Measurements from ENCODE around the gene ADGRA3.
"Not testable (repeated sequence)": the region's sequence is repeated elsewhere in the genome, so short reads cannot be mapped to it uniquely, and the experiment has no call there.

The ADGRA3 gene

GRCh38 chr4:22478426-22478825 lies 37.4 kb downstream of the ADGRA3 start:
- DNase-seq (ENCODE audit: low read depth): no peak

- no peak for DNase-seq (ENCODE audit: low read depth)
These were observed 38.1 kb downstream of the ADGRA3 start for GRCh38 chr4:22477813-22478182.

GRCh38 chr4:22477136-22477812 lies 38.6 kb downstream of the ADGRA3 start:
- no peak for DNase-seq (ENCODE audit: low read depth)

- DNase-seq (ENCODE audit: low read depth): no peak
These were observed 39.9 kb downstream of the ADGRA3 start for GRCh38 chr4:22476011-22476410.

DNA sequence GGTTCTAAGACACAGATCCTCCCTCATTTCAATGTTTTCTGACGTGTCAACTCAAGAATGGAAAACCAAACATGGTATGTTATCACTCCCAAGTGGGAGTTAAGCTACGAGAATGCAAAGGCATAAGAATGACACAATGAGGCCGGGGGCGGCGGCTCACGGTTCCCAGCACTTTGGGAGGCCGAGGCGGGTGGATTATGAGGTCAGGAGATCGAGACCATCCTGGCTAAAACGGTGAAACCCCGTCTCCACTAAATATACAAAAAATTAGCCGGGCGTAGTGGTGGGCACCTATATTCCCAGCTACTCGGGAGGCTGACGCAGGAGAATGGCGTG lies 40.6 kb downstream of the ADGRA3 start:
- DNase-seq (ENCODE audit: low read depth): not testable (repeated sequence)

- no peak for DNase-seq (ENCODE audit: low read depth)
These were observed 41.1 kb downstream of the ADGRA3 start for GRCh38 chr4:22474636-22475310.

DNA sequence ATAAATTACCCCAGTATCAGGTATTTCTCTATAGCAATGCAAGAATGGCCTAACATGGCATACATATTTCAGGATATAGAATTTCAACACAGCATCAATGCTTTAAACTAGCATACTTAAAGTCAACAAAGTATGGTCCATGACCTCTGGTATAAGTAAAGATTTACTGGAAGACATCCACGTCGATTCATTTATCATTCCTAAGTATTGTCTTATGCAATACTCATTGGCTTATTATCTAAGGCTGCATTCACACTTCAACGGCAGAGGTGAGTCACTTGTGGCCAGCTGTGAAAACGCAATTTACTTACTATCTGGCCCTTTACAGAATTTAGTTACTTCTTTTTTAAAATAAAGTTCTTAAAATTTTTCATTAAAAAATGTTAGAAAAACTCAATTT lies 42.6 kb downstream of the ADGRA3 start:
- DNase-seq (ENCODE audit: low read depth): no peak

- no peak for DNase-seq (ENCODE audit: low read depth)
These were observed 43.8 kb downstream of the ADGRA3 start for GRCh38 chr4:22471999-22472461.

DNA sequence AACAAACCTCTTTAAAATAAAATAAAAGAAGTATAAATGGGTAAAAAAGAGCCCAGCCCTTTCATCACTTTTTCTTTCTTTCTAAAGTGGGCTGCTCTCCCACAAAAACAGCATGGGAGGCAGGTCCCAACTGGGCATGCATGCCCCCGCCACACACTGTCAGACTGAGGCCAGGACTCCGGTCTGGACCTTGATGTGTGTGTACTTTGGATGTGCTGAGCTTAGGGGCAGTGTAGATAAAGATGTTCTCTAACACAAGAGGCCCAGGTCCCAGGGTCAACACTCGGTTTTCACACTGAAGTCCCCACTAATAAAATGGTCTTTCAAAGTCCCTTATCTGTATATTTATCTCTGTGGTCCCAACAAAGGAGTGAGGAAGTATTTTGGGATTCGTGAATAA lies 44.4 kb downstream of the ADGRA3 start:
- DNase-seq (ENCODE audit: low read depth): no peak

DNA sequence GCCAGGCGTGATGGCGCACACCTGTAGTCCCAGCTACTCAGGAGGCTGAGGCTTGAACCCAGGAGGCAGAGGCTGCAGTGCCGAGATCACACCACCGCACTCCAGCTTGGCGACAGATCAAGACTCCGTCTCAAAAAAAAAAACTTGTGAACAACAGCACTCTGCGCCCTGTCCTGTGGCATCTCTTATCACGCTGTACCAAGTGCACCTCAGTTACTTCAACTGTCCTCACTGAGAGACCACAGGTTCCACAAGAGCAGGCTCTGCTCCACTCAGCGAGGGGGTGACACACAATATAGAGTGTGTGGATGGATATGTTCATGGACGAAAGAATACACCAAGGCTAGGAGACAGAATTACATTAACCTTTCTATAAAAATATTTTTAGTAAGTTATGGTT lies 49.3 kb downstream of the ADGRA3 start:
- no peak for DNase-seq (ENCODE audit: low read depth)

DNA sequence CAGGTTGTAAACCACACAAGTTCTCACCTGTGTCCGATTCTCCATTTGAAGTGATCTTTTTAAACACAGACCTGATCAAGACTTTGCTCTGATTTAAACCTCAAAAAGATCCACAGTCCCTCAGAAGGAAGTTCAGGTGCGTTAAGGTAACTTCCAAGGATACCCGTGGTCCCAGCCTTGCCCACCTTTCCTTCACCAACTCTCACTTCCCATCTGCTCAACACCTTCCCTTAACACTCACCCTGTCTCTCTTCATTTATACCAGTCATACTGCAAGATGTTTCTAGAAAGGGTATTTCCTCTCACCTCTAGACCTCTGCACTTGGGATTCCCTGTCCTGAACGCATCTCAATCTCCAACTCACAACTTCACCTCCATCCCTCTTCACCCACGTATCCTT lies 49.9 kb downstream of the ADGRA3 start:
- no peak for DNase-seq (ENCODE audit: low read depth)

DNA sequence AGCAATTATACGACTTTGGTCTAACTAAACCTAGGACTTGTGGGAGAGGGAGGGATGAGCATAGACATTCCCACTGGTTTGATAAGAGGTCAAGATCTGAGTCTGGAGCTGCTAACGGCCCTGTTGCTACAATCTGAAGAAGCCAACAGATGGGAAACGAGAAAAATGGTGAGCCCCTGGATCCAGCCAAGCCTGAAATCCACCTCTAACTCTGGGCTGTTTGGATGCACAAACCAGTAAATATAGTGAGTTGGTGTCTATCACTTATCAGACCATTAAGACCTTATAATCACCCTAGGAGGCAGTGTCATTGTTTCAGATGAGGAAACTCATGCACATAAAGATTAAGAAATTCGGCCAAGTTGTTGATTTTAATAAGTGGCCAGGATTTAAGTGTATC lies 50.5 kb downstream of the ADGRA3 start:
- no peak for DNase-seq (ENCODE audit: low read depth)

GRCh38 chr4:22463179-22463578 lies 52.7 kb downstream of the ADGRA3 start:
- no peak for DNase-seq (ENCODE audit: low read depth)

- no peak for DNase-seq (ENCODE audit: low read depth)
These were observed 53.2 kb downstream of the ADGRA3 start for GRCh38 chr4:22462688-22463087.

DNA sequence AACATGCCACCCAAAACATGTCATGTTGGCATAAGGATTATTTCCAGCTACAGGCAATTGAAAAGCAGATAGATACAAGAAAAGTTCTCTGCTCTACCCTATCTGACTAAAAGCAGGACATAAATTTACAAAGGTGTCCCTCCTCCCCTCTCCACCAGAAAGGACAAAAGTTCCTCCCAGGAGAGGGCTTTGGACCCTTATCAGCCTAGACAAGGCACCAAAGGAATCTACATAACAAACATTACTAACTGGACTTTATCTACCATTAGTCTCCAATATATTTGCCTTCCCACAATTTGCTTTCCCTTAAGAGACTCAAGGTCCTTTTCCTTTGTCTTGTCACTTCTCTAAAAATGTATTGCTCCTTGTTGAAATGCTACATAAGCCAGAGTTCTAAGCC lies 55.6 kb downstream of the ADGRA3 start:
- no peak for DNase-seq (ENCODE audit: low read depth)

DNA sequence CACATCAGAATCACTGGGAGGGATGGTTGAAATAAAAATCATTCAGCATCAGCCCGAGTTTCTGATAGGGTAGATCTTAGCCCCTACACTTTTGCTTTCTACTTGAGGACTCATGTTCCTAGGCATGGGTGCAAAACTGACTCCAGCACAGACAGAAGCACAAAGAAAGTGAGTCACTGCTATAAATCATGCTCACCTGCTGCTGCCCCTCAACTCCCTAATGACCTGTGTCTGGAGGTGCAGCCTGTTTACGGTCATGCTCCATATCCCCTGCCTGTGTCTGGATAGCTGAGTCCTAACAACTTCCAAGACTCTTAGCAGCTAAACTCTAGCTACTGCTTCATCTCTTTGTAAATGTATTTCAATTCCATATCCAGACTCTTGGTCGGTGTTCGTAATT lies 57.8 kb downstream of the ADGRA3 start:
- DNase-seq (ENCODE audit: low read depth): no peak

GRCh38 chr4:22457348-22457747 lies 58.5 kb downstream of the ADGRA3 start:
- DNase-seq (ENCODE audit: low read depth): no peak

- DNase-seq (ENCODE audit: low read depth): no peak
These were observed 59.6 kb downstream of the ADGRA3 start for GRCh38 chr4:22456291-22456690.

GRCh38 chr4:22454955-22455354 lies 60.9 kb downstream of the ADGRA3 start:
- no peak for DNase-seq (ENCODE audit: low read depth)

DNA sequence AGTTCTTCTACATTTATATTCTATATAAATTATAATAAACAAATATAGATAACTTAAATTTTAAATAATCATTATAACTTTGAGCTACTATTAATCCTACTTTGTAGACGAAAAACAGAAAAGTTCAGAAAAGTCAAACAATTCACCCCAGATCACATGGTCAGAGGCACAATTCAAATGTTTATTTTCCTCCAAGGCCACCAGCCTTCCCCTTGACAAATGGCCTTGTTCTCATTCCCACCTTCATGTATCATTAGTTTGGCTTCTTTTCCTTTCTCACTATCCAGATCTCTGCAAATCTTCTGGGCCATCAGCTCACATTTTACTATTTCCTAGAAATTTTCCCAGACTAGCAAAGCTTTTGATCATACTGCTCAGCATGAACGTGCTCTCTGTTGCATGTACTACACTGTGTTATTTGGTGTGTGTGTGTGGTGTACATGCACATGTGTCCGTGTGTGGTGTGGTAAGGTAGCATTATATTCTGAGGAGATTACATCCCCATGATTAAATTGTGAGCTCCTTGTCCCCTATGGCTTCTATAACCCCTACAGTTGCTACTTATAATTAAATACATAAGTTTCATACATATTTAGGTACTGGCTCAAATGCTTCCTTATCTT lies 61.5 kb downstream of the ADGRA3 start:
- DNase-seq (ENCODE audit: low read depth): no peak

- no peak for DNase-seq (ENCODE audit: low read depth)
These were observed 71.1 kb downstream of the ADGRA3 start for GRCh38 chr4:22444813-22445212.

DNA sequence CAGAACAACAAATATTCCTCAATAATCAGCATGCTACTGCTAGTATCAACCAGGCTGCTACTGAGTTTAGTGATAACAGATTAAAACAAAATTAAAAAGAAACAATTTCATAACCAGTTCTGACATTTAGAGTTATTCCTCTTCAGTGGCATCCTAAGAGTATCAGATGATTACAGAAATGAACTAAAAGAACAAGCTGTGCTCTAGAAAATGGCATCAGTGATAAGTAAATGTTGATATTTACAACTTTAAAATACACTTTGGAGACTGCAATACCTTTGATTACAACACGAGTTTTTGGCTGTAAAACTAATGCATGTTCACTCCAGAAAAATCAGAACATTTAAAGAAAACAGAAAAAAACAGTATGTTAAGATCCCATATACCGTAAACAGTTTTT lies 72.9 kb downstream of the ADGRA3 start:
- DNase-seq (ENCODE audit: low read depth): no peak

DNA sequence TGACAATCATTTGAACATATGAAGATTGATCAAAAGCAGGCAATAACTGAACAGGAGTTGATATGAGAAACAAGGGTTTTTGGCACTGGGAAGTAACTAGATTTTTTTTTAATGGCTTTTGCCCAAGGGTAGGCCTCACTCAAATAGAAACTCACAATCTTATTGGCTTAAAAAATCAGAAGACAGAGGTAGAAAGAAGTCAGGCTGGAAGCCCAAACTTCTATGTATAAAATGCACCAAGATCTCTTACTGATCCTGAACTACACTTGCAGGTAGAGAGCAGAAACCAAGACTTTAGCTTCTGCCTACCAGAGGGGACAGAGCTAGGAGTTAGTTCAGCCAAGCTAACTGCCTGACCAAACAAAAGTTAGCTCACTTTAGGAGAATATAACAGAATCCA lies 74.9 kb downstream of the ADGRA3 start:
- DNase-seq (ENCODE audit: low read depth): no peak

DNA sequence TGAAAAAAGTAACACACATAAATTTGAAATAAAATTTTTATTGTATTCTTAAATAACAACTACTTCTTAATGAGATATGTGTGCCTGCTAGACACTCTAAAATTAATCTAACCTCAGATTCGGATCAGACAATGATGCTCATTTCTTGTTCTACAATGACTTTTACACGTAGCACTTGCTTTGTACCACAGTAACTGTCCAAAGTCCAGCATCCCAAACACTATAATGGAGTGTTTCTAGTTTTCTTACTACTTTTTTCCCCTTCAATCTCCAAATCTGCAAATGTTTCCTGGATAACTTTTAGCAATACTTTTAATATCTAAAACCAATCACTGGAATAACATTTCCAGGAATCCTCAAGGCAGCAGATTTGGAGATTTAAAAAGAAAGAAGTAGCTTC lies 75.9 kb downstream of the ADGRA3 start:
- no peak for DNase-seq (ENCODE audit: low read depth)

All from stimulated activated CD8-positive, alpha-beta memory T cell treated with anti-CD3 and anti-CD28 coated beads, Interleukin-15, amount 100 ng/mL, for 1 hour (primary cell).